Smooth muscle cell (in vitro differentiated cells): ENCODE measurements around the gene PDE1A. TPM values are rescaled to one million over a fixed set of nuclear protein-coding genes. Genes with fewer than 3 reads are reported as not detected.

Experiments used
- DNase-seq: peaks from one replicate; lab custom pipeline; 2025; ENCODE audit not compliant: unreplicated experiment; lab: John Stamatoyannopoulos, UW
- H2AFZ ChIP-seq: fragments of 200-600 bp; sonication (generic); 2 replicates; pipeline ENCODE4 v1.6.0; 2016; ENCODE audit warnings: antibody characterized with exemption, low read depth, mild to moderate bottlenecking
- H3F3A ChIP-seq: fragments of 200-600 bp; sonication (generic); 2 replicates; pipeline ENCODE4 v1.6.0; 2017; ENCODE audit warnings: antibody characterized with exemption, low read depth
- H3K27ac ChIP-seq: fragments of 200-600 bp; sonication (generic); 2 replicates; pipeline ENCODE4 v1.5.1; 2016; ENCODE audit warnings: low read depth, mild to moderate bottlenecking
- H3K27me3 ChIP-seq: fragments of 200-600 bp; sonication (generic); 2 replicates; pipeline ENCODE4 v1.6.1; 2016; ENCODE audit warnings: low read depth, mild to moderate bottlenecking
- H3K36me3 ChIP-seq: fragments of 200-600 bp; sonication (generic); 2 replicates; pipeline ENCODE4 v1.5.1; 2016; ENCODE audit warnings: low read depth
- H3K4me1 ChIP-seq: fragments of 200-600 bp; sonication (generic); 2 replicates; pipeline ENCODE4 v1.5.1; 2016; ENCODE audit warnings: low read depth
- H3K4me2 ChIP-seq: fragments of 200-600 bp; sonication (generic); 2 replicates; pipeline ENCODE4 v1.6.0; 2016; ENCODE audit warnings: mild to moderate bottlenecking
- H3K4me3 ChIP-seq: fragments of 200-600 bp; sonication (generic); 2 replicates; pipeline ENCODE4 v1.5.1; 2016; ENCODE audit warnings: mild to moderate bottlenecking
- H3K79me2 ChIP-seq: fragments of 200-600 bp; sonication (generic); 2 replicates; pipeline ENCODE4 v1.6.0; 2016; ENCODE audit warnings: low read depth, mild to moderate bottlenecking
- H3K9ac ChIP-seq: fragments of 200-600 bp; sonication (generic); 2 replicates; pipeline ENCODE4 v1.6.0; 2016; ENCODE audit warnings: low read depth
- H3K9me3 ChIP-seq: fragments of 200-600 bp; sonication (generic); replicated peaks from 2 replicates; pipeline ENCODE4 v1.5.1; 2016; ENCODE audit warnings: low read depth
- H4K20me1 ChIP-seq: fragments of 200-600 bp; sonication (generic); 2 replicates; pipeline ENCODE4 v1.6.0; 2016; ENCODE audit warnings: low read depth
- WGBS: methylation state at CpG from one replicate; pipeline ENCODE4 v1.1.7; 2016; ENCODE audit warnings: low lambda C conversion rate; 5-methylcytosine and 5-hydroxymethylcytosine counted together
- polyA plus RNA-seq: library from polyadenylated mRNA; unstranded; fragments of >200 nt; fragmentation: Nextera tagmentation; extraction: Ambion mirVana; gene quantifications from 2 replicates; pipeline ENCODE4 v1.2.1, GENCODE V29; 2016
- small RNA-seq: library from RNA; depleted of rRNA; stranded (forward); fragments of <200 nt; gene quantifications from one replicate; pipeline ENCODE3, GENCODE V24; 2014
- total RNA-seq: library from RNA; depleted of rRNA; stranded (reverse); fragments of >200 nt; gene quantifications from 2 replicates; pipeline ENCODE4 v1.2.3, GENCODE V29; 2014
- TF ChIP-seq, protein P1 (sequence below): fragments of 200-600 bp; sonication (generic); IDR thresholded peaks from 2 replicates; pipeline ENCODE4 v1.5.1; 2017; ENCODE audit warnings: borderline replicate concordance, mild to moderate bottlenecking, antibody characterized with exemption; ENCODE audit not compliant: insufficient read depth, poor library complexity, severe bottlenecking

Gene PDE1A
- total and polyA plus RNA-seq, 2 experiments from 2014 or later: 0.58 to 0.96 TPM

- 74% methylated on average over 2 of the region's 2 CpGs for WGBS
- H3K4me1 ChIP-seq: no peaks in the 10 kb centered on the region
- no peaks in the 10 kb centered on the region for H4K20me1 ChIP-seq
- TF ChIP-seq, protein P1, sequence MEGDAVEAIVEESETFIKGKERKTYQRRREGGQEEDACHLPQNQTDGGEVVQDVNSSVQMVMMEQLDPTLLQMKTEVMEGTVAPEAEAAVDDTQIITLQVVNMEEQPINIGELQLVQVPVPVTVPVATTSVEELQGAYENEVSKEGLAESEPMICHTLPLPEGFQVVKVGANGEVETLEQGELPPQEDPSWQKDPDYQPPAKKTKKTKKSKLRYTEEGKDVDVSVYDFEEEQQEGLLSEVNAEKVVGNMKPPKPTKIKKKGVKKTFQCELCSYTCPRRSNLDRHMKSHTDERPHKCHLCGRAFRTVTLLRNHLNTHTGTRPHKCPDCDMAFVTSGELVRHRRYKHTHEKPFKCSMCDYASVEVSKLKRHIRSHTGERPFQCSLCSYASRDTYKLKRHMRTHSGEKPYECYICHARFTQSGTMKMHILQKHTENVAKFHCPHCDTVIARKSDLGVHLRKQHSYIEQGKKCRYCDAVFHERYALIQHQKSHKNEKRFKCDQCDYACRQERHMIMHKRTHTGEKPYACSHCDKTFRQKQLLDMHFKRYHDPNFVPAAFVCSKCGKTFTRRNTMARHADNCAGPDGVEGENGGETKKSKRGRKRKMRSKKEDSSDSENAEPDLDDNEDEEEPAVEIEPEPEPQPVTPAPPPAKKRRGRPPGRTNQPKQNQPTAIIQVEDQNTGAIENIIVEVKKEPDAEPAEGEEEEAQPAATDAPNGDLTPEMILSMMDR: no peak
- no peak overlapping the region for H2AFZ ChIP-seq
- H3F3A ChIP-seq: no peaks in the 10 kb centered on the region
- H3K4me3 ChIP-seq: no peak overlapping the region
- no peak for DNase-seq
- no peaks in the 10 kb centered on the region for H3K9me3 ChIP-seq
- no peak overlapping the region for H3K9ac ChIP-seq
- no peaks in the 10 kb centered on the region for H3K36me3 ChIP-seq
- no peaks in the 10 kb centered on the region for H3K79me2 ChIP-seq
- H3K27ac ChIP-seq: no peak overlapping the region
- no peak overlapping the region for H3K4me2 ChIP-seq
- H3K27me3 ChIP-seq: no peaks in the 10 kb centered on the region
Observed at GRCh38 chr2:182097571-182098164, 329.2 kb downstream of the PDE1A start.

DNA sequence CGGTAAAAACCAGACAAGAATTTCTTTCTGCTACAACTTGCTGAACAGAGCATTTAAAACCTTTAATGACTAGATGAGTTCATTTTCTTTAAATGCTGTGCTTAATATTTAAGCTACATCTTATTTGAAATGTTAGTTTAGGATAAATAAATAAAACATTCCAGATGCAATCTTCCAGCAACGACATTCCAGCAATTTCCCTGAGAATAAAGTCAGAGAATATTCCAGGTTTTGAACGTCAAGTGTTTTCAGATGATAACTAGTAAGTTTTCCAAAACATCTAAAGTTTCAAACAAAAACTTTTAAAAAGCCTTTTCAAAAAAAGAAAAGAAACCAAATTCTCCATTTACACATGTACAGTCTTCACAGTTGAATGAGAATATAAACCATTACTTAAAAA is 336.4 kb downstream of the PDE1A start:
- H3K27ac ChIP-seq: no peak overlapping the region
- WGBS: 83% methylated on average over 3 of the region's 3 CpGs
- H3K36me3 ChIP-seq: no peaks in the 10 kb centered on the region
- no peak overlapping the region for H3K9ac ChIP-seq
- H3K79me2 ChIP-seq: no peaks in the 10 kb centered on the region
- no peaks in the 10 kb centered on the region for H3K9me3 ChIP-seq
- no peaks in the 10 kb centered on the region for H3F3A ChIP-seq
- DNase-seq: no peak
- H4K20me1 ChIP-seq: no peaks in the 10 kb centered on the region
- no peaks in the 10 kb centered on the region for H3K4me1 ChIP-seq
- TF ChIP-seq, protein P1: no peak
- no peak overlapping the region for H3K4me3 ChIP-seq
- no peak overlapping the region for H2AFZ ChIP-seq
- no peaks in the 10 kb centered on the region for H3K27me3 ChIP-seq
- H3K4me2 ChIP-seq: no peak overlapping the region

Small RNA genes within 50 kb of the gene (small RNA-seq; reads per million reads assigned to genes)
- not detected for gene RN7SL267P
